ENCODE results near the gene TYRO3.

The TYRO3 gene

GRCh38 chr15:41553731-41554130, 5.3 kb upstream of the TYRO3 start:
- TF ChIP-seq ZNF565 (CRISPR knock-in tag; conservative IDR thresholded peaks at IDR 0.05; ENCODE audit: low read depth), result no peak
- TF ChIP-seq RARB (CRISPR knock-in tag; IDR thresholded peaks at IDR 0.05), result no peak
- no peak for TF ChIP-seq ZC3H10 (CRISPR knock-in tag; IDR thresholded peaks at IDR 0.05)
- TF ChIP-seq ISL1 (CRISPR knock-in tag; IDR thresholded peaks at IDR 0.05), result no peak
- no peak for TF ChIP-seq ZNF70 (CRISPR knock-in tag; IDR thresholded peaks at IDR 0.05)
- TF ChIP-seq ARNTL (CRISPR knock-in tag; IDR thresholded peaks at IDR 0.05; ENCODE audit: borderline replicate concordance, low read depth), result no peak
- no peak for TF ChIP-seq ZNF8 (CRISPR knock-in tag; IDR thresholded peaks at IDR 0.05)
- no peak for TF ChIP-seq ESRRG (CRISPR knock-in tag; IDR thresholded peaks at IDR 0.05)
- TF ChIP-seq POU6F1 (CRISPR knock-in tag; IDR thresholded peaks at IDR 0.05; ENCODE audit: borderline replicate concordance, low read depth), result no peak
- no peak for TF ChIP-seq TCF4 (CRISPR knock-in tag; IDR thresholded peaks at IDR 0.05; ENCODE audit: borderline replicate concordance)
- TF ChIP-seq TSHZ2 (CRISPR knock-in tag; IDR thresholded peaks at IDR 0.05), result no peak
- no peak for TF ChIP-seq BACH2 (CRISPR knock-in tag; IDR thresholded peaks at IDR 0.05; ENCODE audit: borderline replicate concordance)
- ATAC-seq, result no peak

- ATAC-seq, result no peak
- TF ChIP-seq TCF4 (CRISPR knock-in tag; IDR thresholded peaks at IDR 0.05; ENCODE audit: borderline replicate concordance) (no peak), OSR1 (CRISPR knock-in tag; IDR thresholded peaks at IDR 0.05) (no peak), BACH2 (CRISPR knock-in tag; IDR thresholded peaks at IDR 0.05; ENCODE audit: borderline replicate concordance) (no peak), ARNTL (CRISPR knock-in tag; IDR thresholded peaks at IDR 0.05; ENCODE audit: borderline replicate concordance, low read depth) (no peak), PPARA (CRISPR knock-in tag; IDR thresholded peaks at IDR 0.05; ENCODE audit: borderline replicate concordance) (no peak), POU6F1 (CRISPR knock-in tag; IDR thresholded peaks at IDR 0.05; ENCODE audit: borderline replicate concordance, low read depth) (no peak), CREB5 (CRISPR knock-in tag; IDR thresholded peaks at IDR 0.05; ENCODE audit: low read depth) (no peak), ESRRG (CRISPR knock-in tag; IDR thresholded peaks at IDR 0.05) (no peak), ISL1 (CRISPR knock-in tag; IDR thresholded peaks at IDR 0.05) (no peak), SNAI2 (CRISPR knock-in tag; IDR thresholded peaks at IDR 0.05) (no peak), ZFP30 (CRISPR knock-in tag; IDR thresholded peaks at IDR 0.05) (no peak)
These were observed 4.7 kb upstream of the TYRO3 start for GRCh38 chr15:41554343-41554742.

- no peak for TF ChIP-seq ESRRG (CRISPR knock-in tag; IDR thresholded peaks at IDR 0.05)
- TF ChIP-seq RARB (CRISPR knock-in tag; IDR thresholded peaks at IDR 0.05), result no peak
- TF ChIP-seq ZFP30 (CRISPR knock-in tag; IDR thresholded peaks at IDR 0.05), result no peak
- TF ChIP-seq OSR1 (CRISPR knock-in tag; IDR thresholded peaks at IDR 0.05), result no peak
- TF ChIP-seq ISL1 (CRISPR knock-in tag; IDR thresholded peaks at IDR 0.05), result no peak
- no peak for TF ChIP-seq ZC3H10 (CRISPR knock-in tag; IDR thresholded peaks at IDR 0.05)
- TF ChIP-seq ZNF70 (CRISPR knock-in tag; IDR thresholded peaks at IDR 0.05), result no peak
- no peak for TF ChIP-seq CSDC2 (CRISPR knock-in tag; IDR thresholded peaks at IDR 0.05)
These were observed 4.1 kb upstream of the TYRO3 start for GRCh38 chr15:41554915-41555314.

GRCh38 chr15:41556677-41557076, 2.3 kb upstream of the TYRO3 start:
- no peak for TF ChIP-seq ISL1 (CRISPR knock-in tag; IDR thresholded peaks at IDR 0.05)
- no peak for TF ChIP-seq CREB5 (CRISPR knock-in tag; IDR thresholded peaks at IDR 0.05; ENCODE audit: low read depth)
- TF ChIP-seq GLIS3 (CRISPR knock-in tag; IDR thresholded peaks at IDR 0.05), result no peak
- TF ChIP-seq ZNF8 (CRISPR knock-in tag; IDR thresholded peaks at IDR 0.05), result no peak
- no peak for TF ChIP-seq CSRNP3 (CRISPR knock-in tag; IDR thresholded peaks at IDR 0.05)
- TF ChIP-seq ZFP3 (CRISPR knock-in tag; IDR thresholded peaks at IDR 0.05), result no peak
- TF ChIP-seq PPARA (CRISPR knock-in tag; IDR thresholded peaks at IDR 0.05; ENCODE audit: borderline replicate concordance), result no peak
- TF ChIP-seq ZNF565 (CRISPR knock-in tag; conservative IDR thresholded peaks at IDR 0.05; ENCODE audit: low read depth), result no peak
- TF ChIP-seq ARNTL (CRISPR knock-in tag; IDR thresholded peaks at IDR 0.05; ENCODE audit: borderline replicate concordance, low read depth), result no peak
- TF ChIP-seq ZNF70 (CRISPR knock-in tag; IDR thresholded peaks at IDR 0.05), result no peak
- TF ChIP-seq POU6F1 (CRISPR knock-in tag; IDR thresholded peaks at IDR 0.05; ENCODE audit: borderline replicate concordance, low read depth), result no peak
- TF ChIP-seq ZFP30 (CRISPR knock-in tag; IDR thresholded peaks at IDR 0.05), result no peak
- TF ChIP-seq OSR1 (CRISPR knock-in tag; IDR thresholded peaks at IDR 0.05), result no peak
- no peak for ATAC-seq

More at GRCh38 chr15:41554915-41555314, 4.1 kb upstream of the TYRO3 start:
- ATAC-seq, result no peak

Measured in SK-N-SH treated with all-trans-retinoic acid at 6 μM for 48 hours (cell line).